ENCODE results near the gene DGCR6L.
"Not testable (repeated sequence)": the region's sequence is repeated elsewhere in the genome, so short reads cannot be mapped to it uniquely, and the experiment has no call there.

- not testable (repeated sequence) for TF ChIP-seq CTCF, POLR2A, POLR2AphosphoS5, EP300 (IDR thresholded peaks at IDR 0.05)
Observed at GRCh38 chr22:20337807-20338206, 17.9 kb upstream of the DGCR6L start.

Data from upper lobe of left lung (tissue), 4 donors.